IMR-90 (cell line): ENCODE data around the gene ZNF440. TPM values are rescaled to one million over a fixed set of nuclear protein-coding genes. Genes with fewer than 3 reads are reported as not detected.
"Not testable (repeated sequence)": the region's sequence is repeated elsewhere in the genome, so short reads cannot be mapped to it uniquely, and the experiment has no call there.

Experiments
- ATAC-seq: fragments of 200-7000 bp; cut with Tn5 transposase; 2 replicates; pipeline ENCODE4 v1.9.1; 2020; ENCODE audit warnings: low read depth, mild to moderate bottlenecking, moderate library complexity
- BruUV-seq: library from RNA; stranded (reverse); fragments of 400-500 nt; replicated peaks from 2 replicates; lab custom pipeline; 2021; lab: Mats Ljungman, UMichigan
- CTCF ChIA-PET: fragments of 300-600 bp; formaldehyde crosslinking; extraction: SDS; loops from one replicate; lab custom pipeline; 2021; ENCODE audit warnings: antibody characterized with exemption; lab: Yijun Ruan, JAX
- POLR2A ChIA-PET: fragments of 300-600 bp; sonication (Branson Sonifier 250); formaldehyde crosslinking; loops from one replicate; lab custom pipeline; 2022; ENCODE audit warnings: antibody characterized with exemption; ENCODE audit not compliant: unreplicated experiment; lab: Charles Lee
- DNase-seq: peaks from one replicate; pipeline ENCODE4 v3.0.0; 2013
- H2AFZ ChIP-seq: replicated peaks from 2 replicates; pipeline ENCODE3; 2013; ENCODE audit warnings: low read length, mild to moderate bottlenecking; ENCODE audit not compliant: poor library complexity
- H2AK5ac ChIP-seq: 2 replicates; pipeline ENCODE4 v1.6.1; 2013; ENCODE audit warnings: low read depth, low read length, inconsistent platforms
- H2AK9ac ChIP-seq: replicated peaks from 2 replicates; pipeline ENCODE3; 2013; ENCODE audit warnings: mild to moderate bottlenecking, low read depth, low read length, moderate library complexity; ENCODE audit not compliant: poor library complexity
- H2BK120ac ChIP-seq: 2 replicates; pipeline ENCODE4 v1.6.1; 2013; ENCODE audit warnings: low read depth, low read length, inconsistent platforms
- H2BK15ac ChIP-seq: 3 replicates; pipeline ENCODE4 v1.6.1; 2013; ENCODE audit warnings: low read depth, low read length, inconsistent platforms
- H2BK20ac ChIP-seq: 2 replicates; pipeline ENCODE4 v1.6.1; 2013; ENCODE audit warnings: low read depth, mild to moderate bottlenecking, inconsistent platforms, low read length, moderate library complexity
- H2BK5ac ChIP-seq: 2 replicates; pipeline ENCODE4 v1.6.1; 2013; ENCODE audit warnings: mild to moderate bottlenecking, low read depth, low read length, inconsistent platforms; ENCODE audit not compliant: poor library complexity, severe bottlenecking
- H3K14ac ChIP-seq: replicated peaks from 2 replicates; pipeline ENCODE4 v1.6.1; 2013; ENCODE audit warnings: low read depth, low read length, inconsistent platforms
- H3K18ac ChIP-seq: 2 replicates; pipeline ENCODE4 v1.6.1; 2013; ENCODE audit warnings: low read depth, low read length, control low read depth
- H3K23ac ChIP-seq: 2 replicates; pipeline ENCODE4 v1.6.1; 2013; ENCODE audit warnings: low read depth, low read length, inconsistent platforms
- H3K27ac ChIP-seq: 2 replicates; pipeline ENCODE4 v1.5.1; 2013; ENCODE audit warnings: mild to moderate bottlenecking, control low read depth, low read length; ENCODE audit not compliant: insufficient read depth
- H3K27me3 ChIP-seq: 2 replicates; pipeline ENCODE4 v1.6.1; 2013; ENCODE audit warnings: low read length; ENCODE audit not compliant: control insufficient read depth, insufficient read depth
- H3K36me3 ChIP-seq: 2 replicates; pipeline ENCODE4 v1.6.1; 2013; ENCODE audit warnings: low read length, mixed read lengths; ENCODE audit not compliant: control insufficient read depth, insufficient read depth
- H3K4ac ChIP-seq: 2 replicates; pipeline ENCODE4 v1.6.1; 2013; ENCODE audit warnings: low read depth, low read length, inconsistent platforms
- H3K4me1 ChIP-seq: 2 replicates; pipeline ENCODE4 v1.6.1; 2013; ENCODE audit warnings: low read length, mixed read lengths; ENCODE audit not compliant: control insufficient read depth, insufficient read depth
- H3K4me2 ChIP-seq: 2 replicates; pipeline ENCODE4 v1.6.1; 2013; ENCODE audit warnings: low read depth, mild to moderate bottlenecking, control low read depth, low read length, moderate library complexity
- H3K4me3 ChIP-seq: 2 replicates; pipeline ENCODE4 v1.5.1; 2013; ENCODE audit warnings: low read depth, mild to moderate bottlenecking, control low read depth, low read length, moderate library complexity; ENCODE audit not compliant: insufficient read depth
- H3K56ac ChIP-seq: 2 replicates; pipeline ENCODE4 v1.6.1; 2013; ENCODE audit warnings: low read length, inconsistent platforms; ENCODE audit not compliant: insufficient read depth; ENCODE audit errors: extremely low read depth
- H3K79me1 ChIP-seq, 2 experiments: 2 replicates each; pipeline ENCODE4 v1.6.1; 2013; ENCODE audit warnings: low read length in 2 of 2, inconsistent platforms in 1 of 2, low read depth in 1 of 2
- H3K9ac ChIP-seq: 2 replicates; pipeline ENCODE4 v1.6.1; 2013; ENCODE audit warnings: low read depth, low read length, control low read depth
- H3K9me1 ChIP-seq: 2 replicates; pipeline ENCODE4 v1.6.1; 2013; ENCODE audit warnings: low read length, inconsistent platforms; ENCODE audit not compliant: insufficient read depth
- H3K9me3 ChIP-seq: 2 replicates; pipeline ENCODE4 v1.6.1; 2013; ENCODE audit warnings: low read length; ENCODE audit not compliant: control insufficient read depth, insufficient read depth
- H4K20me1 ChIP-seq: 2 replicates; pipeline ENCODE4 v1.6.1; 2013; ENCODE audit warnings: low read length, inconsistent platforms; ENCODE audit not compliant: insufficient read depth
- H4K5ac ChIP-seq: 2 replicates; pipeline ENCODE4 v1.6.1; 2013; ENCODE audit warnings: mild to moderate bottlenecking, low read depth, low read length, control low read depth
- H4K8ac ChIP-seq, 2 experiments: 2 replicates each; pipeline ENCODE4 v1.6.1; 2013; ENCODE audit warnings: low read depth in 2 of 2, low read length in 2 of 2, control low read depth in 1 of 2, inconsistent platforms in 1 of 2
- H4K91ac ChIP-seq: 2 replicates; pipeline ENCODE4 v1.6.1; 2013; ENCODE audit warnings: low read depth, low read length, inconsistent platforms; ENCODE audit not compliant: insufficient read depth
- MAZ ChIP-seq: IDR thresholded peaks from 2 replicates; pipeline ENCODE4 v1.6.1; 2012; ENCODE audit warnings: low read depth, mild to moderate bottlenecking, low read length, improper control_type of control experiment, moderate library complexity, borderline replicate concordance
- MXI1 ChIP-seq: IDR thresholded peaks from 2 replicates; pipeline ENCODE4 v1.6.1; 2012; ENCODE audit warnings: low read depth, mild to moderate bottlenecking, low read length, moderate library complexity, borderline replicate concordance
- POLR2A ChIP-seq: IDR thresholded peaks from 2 replicates; pipeline ENCODE4 v1.6.1; 2012; ENCODE audit warnings: mild to moderate bottlenecking, low read depth, low read length
- WGBS, 2 experiments: methylation state at CpG; one replicate each; pipeline versions ENCODE4 v1.1.5 to v1.1.7; 2013; ENCODE audit warnings: missing lambda C conversion rate in 2 of 2; ENCODE audit not compliant: insufficient read length in 1 of 2; ENCODE audit errors: extremely low coverage in 2 of 2; 5-methylcytosine and 5-hydroxymethylcytosine counted together
- dilution Hi-C: fragments of 300-500 bp; cut with HindIII; formaldehyde crosslinking; loops from one replicate; pipeline ENCODE4 v1.14.3; 2018; ENCODE audit warnings: low sequenced_read_pairs; ENCODE audit not compliant: unreplicated experiment
- in situ Hi-C: fragments of 300-500 bp; cut with MboI; formaldehyde crosslinking; loops from 3 replicates; pipeline ENCODE4 v1.14.3; 2019; ENCODE audit warnings: low sequenced_read_pairs, inconsistent platforms, mixed read lengths
- intact Hi-C: fragments of 100-400 bp; cut with micrococcal nuclease; formaldehyde crosslinking; loops from 2 replicates; pipeline ENCODE4 v1.10.0; 2022
- polyA plus RNA-seq, 3 experiments: library from polyadenylated mRNA; depleted of rRNA; stranded (reverse); fragments of >200 nt; gene quantifications; 2 replicates each; pipeline ENCODE4 v1.2.3, GENCODE V29; 2012; ENCODE audit warnings: low replicate concordance in 1 of 3
- total RNA-seq: library from RNA; depleted of rRNA; stranded (reverse); fragments of >200 nt; gene quantifications from 2 replicates; pipeline ENCODE4 v1.2.3, GENCODE V29; 2012
- TF ChIP-seq, protein P1 (sequence below): fragments of 150-350 bp; IDR thresholded peaks from 2 replicates; pipeline ENCODE4 v1.6.1; 2016; ENCODE audit warnings: low read depth, mild to moderate bottlenecking, low read length, moderate library complexity, borderline replicate concordance
- TF ChIP-seq, protein P2 (sequence below): fragments of 150-350 bp; IDR thresholded peaks from 2 replicates; pipeline ENCODE4 v1.6.1; 2017; ENCODE audit warnings: mild to moderate bottlenecking, antibody characterized with exemption, low read length, low read depth

Gene ZNF440
- total and polyA plus RNA-seq, 2 of the 4 experiments (the other 2 are of a cell fraction) = 2.8 to 8.4 TPM

DNA sequence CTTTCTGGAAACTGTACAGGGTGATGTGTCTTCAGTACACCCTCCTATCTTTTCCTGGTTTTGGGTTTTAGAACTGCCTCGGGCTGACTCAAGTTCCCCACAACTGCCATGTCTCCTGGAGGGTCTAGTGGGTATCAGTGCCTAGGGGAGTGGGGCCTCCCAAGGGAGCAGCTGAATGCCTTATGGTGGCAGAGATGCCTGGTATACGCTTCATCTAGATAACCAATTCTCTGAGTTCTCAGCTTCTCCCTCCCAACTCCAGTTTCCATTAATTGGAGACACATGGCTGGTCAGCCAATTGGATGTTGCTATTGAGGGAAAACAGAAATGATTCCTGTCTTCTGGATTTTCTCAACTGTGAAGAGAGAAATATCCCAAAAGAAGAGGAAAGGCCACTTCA lies 47.2 kb downstream of the ZNF440 start:
- Histone ChIP-seq H2BK20ac (no peak overlapping the region), H3K4me3 (no peak overlapping the region), H2BK15ac (no peak overlapping the region), H3K27ac (no peak overlapping the region), H2BK5ac (no peak overlapping the region), H3K14ac (no peak overlapping the region), H2AFZ (no peak overlapping the region), H3K27me3 (no peaks in the 10 kb centered on the region), H4K5ac (no peak overlapping the region), H3K36me3 (peaks cover 14% of the 10 kb centered on the region), H2AK5ac (no peak overlapping the region), H4K8ac (no peak overlapping the region), H2BK120ac (no peak overlapping the region), H3K18ac (no peak overlapping the region), H4K20me1 (no peaks in the 10 kb centered on the region), H3K4me2 (no peak overlapping the region), H3K56ac (no peak overlapping the region), H3K23ac (no peak overlapping the region), H3K4ac (no peak overlapping the region), H3K9me3 (peaks cover 64% of the 10 kb centered on the region), H3K9ac (no peak overlapping the region), H2AK9ac (no peak overlapping the region), H4K91ac (no peak overlapping the region), H3K4me1 (no peaks in the 10 kb centered on the region), H3K9me1 (no peaks in the 10 kb centered on the region), H3K79me1 (peaks cover 4 to 6% of the 10 kb centered on the region in 2 experiments; a peak in 3 of 4 replicates)
- TF ChIP-seq, protein P1, sequence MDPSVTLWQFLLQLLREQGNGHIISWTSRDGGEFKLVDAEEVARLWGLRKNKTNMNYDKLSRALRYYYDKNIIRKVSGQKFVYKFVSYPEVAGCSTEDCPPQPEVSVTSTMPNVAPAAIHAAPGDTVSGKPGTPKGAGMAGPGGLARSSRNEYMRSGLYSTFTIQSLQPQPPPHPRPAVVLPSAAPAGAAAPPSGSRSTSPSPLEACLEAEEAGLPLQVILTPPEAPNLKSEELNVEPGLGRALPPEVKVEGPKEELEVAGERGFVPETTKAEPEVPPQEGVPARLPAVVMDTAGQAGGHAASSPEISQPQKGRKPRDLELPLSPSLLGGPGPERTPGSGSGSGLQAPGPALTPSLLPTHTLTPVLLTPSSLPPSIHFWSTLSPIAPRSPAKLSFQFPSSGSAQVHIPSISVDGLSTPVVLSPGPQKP = no peak
- TF ChIP-seq MAZ (no peak), POLR2A (no peak), MXI1 (no peak)
- TF ChIP-seq, protein P2, sequence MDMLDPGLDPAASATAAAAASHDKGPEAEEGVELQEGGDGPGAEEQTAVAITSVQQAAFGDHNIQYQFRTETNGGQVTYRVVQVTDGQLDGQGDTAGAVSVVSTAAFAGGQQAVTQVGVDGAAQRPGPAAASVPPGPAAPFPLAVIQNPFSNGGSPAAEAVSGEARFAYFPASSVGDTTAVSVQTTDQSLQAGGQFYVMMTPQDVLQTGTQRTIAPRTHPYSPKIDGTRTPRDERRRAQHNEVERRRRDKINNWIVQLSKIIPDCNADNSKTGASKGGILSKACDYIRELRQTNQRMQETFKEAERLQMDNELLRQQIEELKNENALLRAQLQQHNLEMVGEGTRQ = no peak
- dilution Hi-C loops (no loop called here), in situ Hi-C loops (no loop called here), intact Hi-C loops (no loop called here)
- DNase-seq = no peak
- ChIA-PET CTCF (no interaction called here), POLR2A (no interaction called here)
- no TSS peak for BruUV-seq
- no CpG with 5 or more reads among the region's 2 CpGs for WGBS, 2 experiments
- no peak for ATAC-seq

DNA sequence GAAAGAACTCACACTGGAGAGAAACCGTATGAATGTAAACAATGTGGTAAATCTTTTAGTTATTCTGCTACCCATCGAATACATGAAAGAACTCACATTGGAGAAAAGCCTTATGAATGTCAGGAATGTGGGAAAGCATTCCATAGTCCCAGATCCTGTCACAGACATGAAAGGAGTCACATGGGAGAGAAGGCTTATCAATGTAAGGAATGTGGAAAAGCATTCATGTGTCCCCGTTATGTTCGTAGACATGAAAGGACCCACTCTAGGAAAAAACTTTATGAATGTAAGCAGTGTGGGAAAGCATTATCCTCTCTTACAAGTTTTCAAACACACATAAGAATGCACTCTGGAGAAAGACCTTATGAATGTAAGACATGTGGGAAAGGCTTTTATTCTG lies 53.7 kb downstream of the ZNF440 start:
- dilution Hi-C loops, POLR2A ChIA-PET: not testable (repeated sequence)

More for the DNA sequence above, 53.7 kb downstream of the ZNF440 start:
- H2BK15ac ChIP-seq, H3K4me1 ChIP-seq, H3K18ac ChIP-seq, H4K5ac ChIP-seq, H2BK20ac ChIP-seq, H3K79me1 ChIP-seq, H2AK5ac ChIP-seq, H2AK9ac ChIP-seq, H4K91ac ChIP-seq, intact Hi-C loops, H3K56ac ChIP-seq, H3K9me1 ChIP-seq, H3K4ac ChIP-seq, DNase-seq, H2BK5ac ChIP-seq, H3K14ac ChIP-seq, in situ Hi-C loops, H3K4me3 ChIP-seq, ATAC-seq, H3K27ac ChIP-seq, H4K8ac ChIP-seq, H2BK120ac ChIP-seq, H3K23ac ChIP-seq, H3K27me3 ChIP-seq, H3K4me2 ChIP-seq, H4K20me1 ChIP-seq, H2AFZ ChIP-seq, CTCF ChIA-PET, BruUV-seq, H3K9ac ChIP-seq: not testable (repeated sequence)
- Histone ChIP-seq H3K9me3 (peaks cover 73% of the 10 kb centered on the region), H3K36me3 (peaks cover 32% of the 10 kb centered on the region)
- WGBS, 2 experiments = no CpG with 5 or more reads among the region's 4 CpGs
